HEK293T (cell line): Measurements from ENCODE around the gene DMGDH.

Experiments used
- CTCF ChIA-PET: fragments of 350-600 bp; formaldehyde crosslinking; extraction: SDS; loops from one replicate; lab custom pipeline; 2021; ENCODE audit warnings: antibody characterized with exemption, inconsistent platforms; lab: Yijun Ruan, JAX
- POLR2A ChIA-PET: fragments of 350-600 bp; formaldehyde crosslinking; extraction: SDS; loops from one replicate; lab custom pipeline; 2020; ENCODE audit warnings: antibody characterized with exemption, inconsistent platforms; lab: Yijun Ruan, JAX
- DNase-seq: peaks from one replicate; pipeline ENCODE4 v3.0.0; 2012; ENCODE audit warnings: mixed read lengths; ENCODE audit errors: extremely low spot score
- ARNT ChIP-seq: fragments of 450-650 bp; IDR thresholded peaks from 2 replicates; pipeline ENCODE4 v1.6.1; 2017; ENCODE audit warnings: mild to moderate bottlenecking
- BHLHE40 ChIP-seq: fragments of 450-650 bp; IDR thresholded peaks from 2 replicates; pipeline ENCODE4 v1.6.1; 2016; ENCODE audit warnings: mild to moderate bottlenecking, moderate library complexity, borderline replicate concordance
- CTBP1 ChIP-seq: fragments of 450-650 bp; IDR thresholded peaks from 2 replicates; pipeline ENCODE4 v1.6.1; 2016; ENCODE audit warnings: borderline replicate concordance
- ELF4 ChIP-seq: fragments of 450-650 bp; IDR thresholded peaks from 2 replicates; pipeline ENCODE4 v1.6.1; 2017; ENCODE audit warnings: antibody characterized with exemption
- FOXA1 ChIP-seq: fragments of 450-650 bp; IDR thresholded peaks from 2 replicates; pipeline ENCODE4 v1.6.1; 2016; ENCODE audit warnings: mild to moderate bottlenecking
- FOXK2 ChIP-seq: fragments of 450-650 bp; IDR thresholded peaks from 2 replicates; pipeline ENCODE4 v1.6.1; 2016; ENCODE audit warnings: mild to moderate bottlenecking
- FOXM1 ChIP-seq: fragments of 450-650 bp; IDR thresholded peaks from 2 replicates; pipeline ENCODE4 v1.6.1; 2017; ENCODE audit warnings: mild to moderate bottlenecking, borderline replicate concordance
- HDGF ChIP-seq: fragments of 450-650 bp; IDR thresholded peaks from 2 replicates; pipeline ENCODE4 v1.6.1; 2017; ENCODE audit warnings: antibody characterized with exemption, borderline replicate concordance
- L3MBTL2 ChIP-seq: fragments of 450-650 bp; conservative IDR thresholded peaks from 2 replicates; pipeline ENCODE4 v1.6.1; 2016; ENCODE audit warnings: mild to moderate bottlenecking
- LEF1 ChIP-seq: fragments of 450-650 bp; IDR thresholded peaks from 2 replicates; pipeline ENCODE4 v1.6.1; 2017; ENCODE audit warnings: mild to moderate bottlenecking, borderline replicate concordance
- NFRKB ChIP-seq: fragments of 450-650 bp; IDR thresholded peaks from 2 replicates; pipeline ENCODE4 v1.6.1; 2016; ENCODE audit warnings: mild to moderate bottlenecking, moderate library complexity
- SP1 ChIP-seq: fragments of 450-650 bp; IDR thresholded peaks from 2 replicates; pipeline ENCODE4 v1.6.1; 2017
- SUZ12 ChIP-seq: fragments of 450-650 bp; IDR thresholded peaks from 2 replicates; pipeline ENCODE4 v1.6.1; 2016; ENCODE audit warnings: mild to moderate bottlenecking
- TARDBP ChIP-seq: fragments of 450-650 bp; IDR thresholded peaks from 2 replicates; pipeline ENCODE4 v1.6.1; 2016
- ZNF384 ChIP-seq: fragments of 450-650 bp; IDR thresholded peaks from 2 replicates; pipeline ENCODE4 v1.6.1; 2016
- TF ChIP-seq, protein P1 (sequence below): fragments of 450-650 bp; IDR thresholded peaks from 2 replicates; pipeline ENCODE4 v1.6.1; 2016

The DMGDH gene

DNA sequence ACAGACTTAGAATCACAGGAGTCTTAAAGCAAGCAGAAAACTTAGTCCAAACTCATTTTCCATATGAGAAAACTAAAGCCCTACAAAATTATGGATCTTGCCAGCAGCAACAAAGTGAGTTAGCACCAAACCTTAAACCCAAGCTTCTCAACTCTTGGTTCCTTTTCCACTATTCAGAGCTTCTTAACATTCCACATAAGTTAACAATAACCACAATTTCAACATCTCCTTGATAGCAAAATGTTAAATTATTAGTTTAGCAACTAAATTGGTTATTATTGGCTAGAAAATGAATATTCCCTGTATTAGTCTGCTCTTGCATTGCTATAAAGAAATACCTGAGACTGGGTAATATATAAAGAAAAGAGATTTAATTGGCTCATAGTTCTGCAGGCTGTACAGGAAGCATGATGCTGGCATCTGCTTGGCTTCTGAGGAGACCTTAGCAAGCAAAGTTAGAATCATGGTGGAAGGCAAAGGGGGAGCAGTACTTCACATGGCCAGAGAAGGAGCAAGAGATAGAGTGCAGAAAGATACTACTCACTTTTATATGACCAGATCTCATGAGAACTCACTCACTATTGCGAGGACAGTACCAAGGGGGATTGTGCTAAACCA is 58.1 kb downstream of the DMGDH start:
- CTCF ChIA-PET = interaction anchor here (0.6 to 1.2 kb wide), 3 partner anchors 9 to 399 kb away, joined by 3 to 4 read pairs (median 3); no protein-coding TSS in a partner anchor
- POLR2A ChIA-PET = interaction anchor here (1.0 to 1.8 kb wide), 2 partner anchors 27 kb away, joined by 4 to 6 read pairs; no protein-coding TSS in a partner anchor
- DNase-seq = no peak
- TF ChIP-seq, protein P1, sequence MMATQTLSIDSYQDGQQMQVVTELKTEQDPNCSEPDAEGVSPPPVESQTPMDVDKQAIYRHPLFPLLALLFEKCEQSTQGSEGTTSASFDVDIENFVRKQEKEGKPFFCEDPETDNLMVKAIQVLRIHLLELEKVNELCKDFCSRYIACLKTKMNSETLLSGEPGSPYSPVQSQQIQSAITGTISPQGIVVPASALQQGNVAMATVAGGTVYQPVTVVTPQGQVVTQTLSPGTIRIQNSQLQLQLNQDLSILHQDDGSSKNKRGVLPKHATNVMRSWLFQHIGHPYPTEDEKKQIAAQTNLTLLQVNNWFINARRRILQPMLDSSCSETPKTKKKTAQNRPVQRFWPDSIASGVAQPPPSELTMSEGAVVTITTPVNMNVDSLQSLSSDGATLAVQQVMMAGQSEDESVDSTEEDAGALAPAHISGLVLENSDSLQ = no peak
- TF ChIP-seq SUZ12 = no peak
- TF ChIP-seq NFRKB = no peak
- no peak for TF ChIP-seq FOXK2
- TF ChIP-seq ELF4 = no peak
- no peak for TF ChIP-seq ZNF384
- no peak for TF ChIP-seq SP1
- TF ChIP-seq BHLHE40 = no peak
- no peak for TF ChIP-seq HDGF
- TF ChIP-seq TARDBP = no peak
- no peak for TF ChIP-seq CTBP1
- TF ChIP-seq ARNT = no peak
- TF ChIP-seq FOXA1 = no peak
- no peak for TF ChIP-seq FOXM1
- no peak for TF ChIP-seq L3MBTL2
- no peak for TF ChIP-seq LEF1

DNA sequence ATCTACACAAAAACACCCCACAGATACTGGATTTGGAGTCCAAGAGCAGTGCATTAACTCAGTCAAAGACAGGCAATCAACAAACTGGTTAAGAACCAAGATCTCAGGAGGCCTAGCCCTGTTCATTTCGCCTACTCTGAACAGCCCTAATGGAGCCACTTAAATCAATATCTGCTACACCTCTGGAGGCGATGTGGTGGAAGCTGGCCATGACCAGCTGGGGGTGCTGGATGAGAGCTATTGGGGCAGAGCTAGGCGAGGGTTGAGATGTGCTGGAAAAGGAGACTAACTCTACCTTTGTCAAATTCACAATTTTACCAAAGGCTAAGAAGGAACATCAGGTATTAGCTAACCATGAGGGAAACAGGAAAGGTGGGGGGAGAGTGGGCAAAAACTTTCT is 61.1 kb downstream of the DMGDH start:
- POLR2A ChIA-PET = interaction anchor here (0.7 to 1.1 kb wide), 2 partner anchors 23 to 24 kb away, joined by 3 to 5 read pairs; partner anchors contain the start of gene ARSB
- no peak for TF ChIP-seq FOXM1
- TF ChIP-seq SUZ12 = no peak
- TF ChIP-seq TARDBP = no peak
- no peak for TF ChIP-seq BHLHE40
- no peak for TF ChIP-seq HDGF
- no peak for TF ChIP-seq NFRKB
- TF ChIP-seq L3MBTL2 = no peak
- TF ChIP-seq ARNT = no peak
- no peak for TF ChIP-seq ELF4
- no peak for TF ChIP-seq FOXK2
- no peak for TF ChIP-seq ZNF384
- no peak for TF ChIP-seq CTBP1
- TF ChIP-seq, protein P1 = no peak
- TF ChIP-seq FOXA1 = no peak
- TF ChIP-seq SP1 = no peak
- no peak for TF ChIP-seq LEF1
- no peak for DNase-seq
- CTCF ChIA-PET = interaction anchor here (0.5 to 2.3 kb wide), 2 partner anchors 13 to 125 kb away, joined by 6 to 8 read pairs; no protein-coding TSS in a partner anchor

DNA sequence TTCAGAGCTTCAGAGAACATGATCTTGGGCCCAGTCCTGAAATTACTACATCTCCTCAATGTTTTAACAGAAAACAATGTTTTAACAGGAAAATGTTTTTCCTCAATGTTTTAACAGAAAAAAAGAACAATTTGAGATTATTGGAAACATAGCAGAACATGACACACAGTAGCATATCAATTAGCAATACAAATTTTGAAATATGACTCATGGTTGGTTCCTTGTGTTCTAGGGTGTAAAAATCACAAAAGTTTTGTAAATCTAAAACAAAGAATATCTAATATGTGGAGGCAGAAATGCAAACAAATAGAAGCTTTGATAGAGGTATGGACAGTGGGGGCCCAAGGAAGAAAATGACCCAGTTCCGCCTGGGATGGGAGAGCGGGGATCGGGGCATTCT is 61.6 kb downstream of the DMGDH start:
- ChIA-PET POLR2A (interaction anchor here (1.1 kb wide), 1 partner anchor 22 kb away, joined by 5 read pairs; the partner anchor contains the start of gene ARSB), CTCF (interaction anchor here (1.0 to 2.3 kb wide), 2 partner anchors 13 to 43 kb away, joined by 3 to 8 read pairs; no protein-coding TSS in a partner anchor)
- DNase-seq = no peak
- TF ChIP-seq FOXK2 (no peak), FOXM1 (no peak), ZNF384 (no peak), ARNT (no peak), BHLHE40 (no peak)

DNA sequence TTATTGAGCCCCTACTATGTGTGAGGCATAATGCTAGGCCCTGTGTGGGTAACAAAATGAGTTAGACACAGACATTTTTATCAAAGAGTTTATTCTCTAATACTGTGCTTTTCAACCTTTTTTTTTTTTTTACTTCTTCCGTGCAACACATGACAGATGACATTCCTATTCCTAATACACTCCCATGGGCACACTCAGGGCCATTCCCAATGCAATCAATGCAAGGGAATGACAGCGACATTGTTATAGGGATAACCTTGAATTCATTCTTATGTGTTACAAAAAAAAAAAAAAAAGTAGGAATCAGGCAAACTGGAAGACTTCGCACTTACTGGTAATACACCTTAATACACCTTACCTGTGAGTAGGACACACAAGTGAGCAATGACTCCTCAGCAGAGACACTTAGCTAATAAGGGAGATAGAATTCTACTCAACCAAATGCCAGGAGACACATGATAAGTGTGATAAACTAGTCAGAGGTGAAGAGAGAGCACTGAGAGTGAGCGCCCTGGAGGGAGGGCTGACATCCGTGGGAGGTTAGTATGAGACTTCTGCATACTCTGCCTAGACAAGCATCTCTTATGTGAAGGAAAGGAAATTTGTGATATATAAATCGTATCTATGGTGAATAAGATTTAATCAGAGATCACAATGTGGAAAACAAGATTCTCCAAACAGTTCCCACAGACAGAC is 63.4 kb downstream of the DMGDH start:
- CTCF ChIA-PET = interaction anchor here (0.6 to 0.7 kb wide), 2 partner anchors 127 to 271 kb away, joined by 4 to 7 read pairs; no protein-coding TSS in a partner anchor
- no peak for DNase-seq
- TF ChIP-seq FOXM1 (no peak), BHLHE40 (no peak), ARNT (no peak)
- POLR2A ChIA-PET = no interaction called here

DNA sequence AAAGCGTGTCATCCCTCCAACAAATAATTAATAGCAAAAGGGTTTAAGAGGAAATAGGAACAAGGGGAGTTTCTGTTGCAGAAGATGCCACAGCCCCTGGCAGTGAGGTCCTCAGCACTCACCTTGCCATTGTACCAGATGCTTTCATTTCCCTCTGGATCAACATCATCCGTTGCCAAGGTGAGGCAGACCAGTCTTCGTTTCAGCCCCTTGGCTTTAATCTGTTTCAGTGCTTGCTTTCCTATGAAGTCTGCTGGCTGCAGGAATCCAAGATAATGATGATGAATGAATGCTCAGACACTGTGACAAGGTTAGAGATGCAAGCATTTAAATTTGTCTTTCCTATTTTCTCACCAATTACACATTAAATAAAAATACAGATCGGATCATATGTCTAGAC is 64.3 kb downstream of the DMGDH start:
- POLR2A ChIA-PET = no interaction called here
- DNase-seq = no peak
- CTCF ChIA-PET = no interaction called here
- TF ChIP-seq TARDBP (no peak), FOXA1 (no peak), SUZ12 (no peak), ARNT (no peak), NFRKB (no peak), BHLHE40 (no peak), HDGF (no peak), FOXM1 (no peak), SP1 (no peak), ELF4 (no peak), FOXK2 (no peak), ZNF384 (no peak), LEF1 (no peak), L3MBTL2 (no peak), CTBP1 (no peak)
- TF ChIP-seq, protein P1 = no peak

DNA sequence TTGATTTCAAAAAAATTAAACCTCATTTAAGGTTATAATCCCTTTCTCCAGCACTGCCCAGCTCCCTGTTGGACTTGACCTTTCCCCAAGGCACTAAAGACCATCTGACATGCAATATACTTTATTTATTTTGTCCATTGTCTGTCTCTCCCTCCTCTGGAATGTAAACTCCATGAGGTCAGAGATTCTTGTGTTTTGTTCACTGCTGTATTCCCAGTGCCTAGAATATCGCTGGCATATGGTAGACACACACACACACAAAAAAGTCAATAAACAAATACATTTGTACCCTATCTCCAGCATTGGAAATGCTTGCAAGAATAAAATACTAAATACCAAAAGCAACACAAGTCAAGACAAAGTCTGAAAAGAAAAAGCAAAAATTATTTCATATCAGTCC is 67.1 kb downstream of the DMGDH start:
- no peak for DNase-seq
- TF ChIP-seq FOXK2 (no peak), FOXM1 (no peak), ARNT (no peak), L3MBTL2 (no peak), HDGF (no peak), CTBP1 (no peak), SUZ12 (no peak), NFRKB (no peak), ELF4 (no peak)
- TF ChIP-seq, protein P1 = no peak
- ChIA-PET POLR2A (no interaction called here), CTCF (no interaction called here)
